Osteocyte (in vitro differentiated cells): ENCODE data around the gene LRCH4. TPM values are rescaled to one million over a fixed set of nuclear protein-coding genes. Genes with fewer than 3 reads are reported as not detected.

ENCODE experiments used
- DNase-seq: peaks from one replicate; pipeline ENCODE4 v3.0.0; 2021; ENCODE audit warnings: mixed read lengths; ENCODE audit not compliant: unreplicated experiment; ENCODE audit errors: extremely low spot score
- H3K27ac Mint-ChIP-seq: one replicate; pipeline ENCODE4 v1.8.0; 2021; ENCODE audit warnings: mild to moderate bottlenecking, mixed read lengths; ENCODE audit not compliant: unreplicated experiment
- H3K27me3 Mint-ChIP-seq: one replicate; pipeline ENCODE4 v1.8.0; 2021; ENCODE audit warnings: mixed read lengths; ENCODE audit not compliant: unreplicated experiment
- H3K36me3 Mint-ChIP-seq: one replicate; pipeline ENCODE4 v1.8.0; 2021; ENCODE audit warnings: mixed read lengths; ENCODE audit not compliant: unreplicated experiment
- H3K4me1 Mint-ChIP-seq: one replicate; pipeline ENCODE4 v1.8.0; 2021; ENCODE audit warnings: mixed read lengths; ENCODE audit not compliant: unreplicated experiment
- H3K4me3 Mint-ChIP-seq: one replicate; pipeline ENCODE4 v1.8.0; 2021; ENCODE audit warnings: mild to moderate bottlenecking, moderate library complexity, mixed read lengths; ENCODE audit not compliant: unreplicated experiment
- H3K9me3 Mint-ChIP-seq: one replicate; pipeline ENCODE4 v1.8.0; 2021; ENCODE audit warnings: mixed read lengths; ENCODE audit not compliant: unreplicated experiment
- CTCF ChIP-seq: fragments of 200-600 bp; sonication (generic); IDR thresholded peaks from 2 replicates; pipeline ENCODE4 v1.5.0; 2021; ENCODE audit warnings: antibody characterized with exemption, mild to moderate bottlenecking, moderate library complexity
- total RNA-seq: library from RNA; stranded (reverse); gene quantifications from 2 replicates; pipeline ENCODE4 v1.2.1, GENCODE V29; 2021

The LRCH4 gene
- total RNA-seq, 1 donor from 2014 or later: 90.9 TPM

DNA sequence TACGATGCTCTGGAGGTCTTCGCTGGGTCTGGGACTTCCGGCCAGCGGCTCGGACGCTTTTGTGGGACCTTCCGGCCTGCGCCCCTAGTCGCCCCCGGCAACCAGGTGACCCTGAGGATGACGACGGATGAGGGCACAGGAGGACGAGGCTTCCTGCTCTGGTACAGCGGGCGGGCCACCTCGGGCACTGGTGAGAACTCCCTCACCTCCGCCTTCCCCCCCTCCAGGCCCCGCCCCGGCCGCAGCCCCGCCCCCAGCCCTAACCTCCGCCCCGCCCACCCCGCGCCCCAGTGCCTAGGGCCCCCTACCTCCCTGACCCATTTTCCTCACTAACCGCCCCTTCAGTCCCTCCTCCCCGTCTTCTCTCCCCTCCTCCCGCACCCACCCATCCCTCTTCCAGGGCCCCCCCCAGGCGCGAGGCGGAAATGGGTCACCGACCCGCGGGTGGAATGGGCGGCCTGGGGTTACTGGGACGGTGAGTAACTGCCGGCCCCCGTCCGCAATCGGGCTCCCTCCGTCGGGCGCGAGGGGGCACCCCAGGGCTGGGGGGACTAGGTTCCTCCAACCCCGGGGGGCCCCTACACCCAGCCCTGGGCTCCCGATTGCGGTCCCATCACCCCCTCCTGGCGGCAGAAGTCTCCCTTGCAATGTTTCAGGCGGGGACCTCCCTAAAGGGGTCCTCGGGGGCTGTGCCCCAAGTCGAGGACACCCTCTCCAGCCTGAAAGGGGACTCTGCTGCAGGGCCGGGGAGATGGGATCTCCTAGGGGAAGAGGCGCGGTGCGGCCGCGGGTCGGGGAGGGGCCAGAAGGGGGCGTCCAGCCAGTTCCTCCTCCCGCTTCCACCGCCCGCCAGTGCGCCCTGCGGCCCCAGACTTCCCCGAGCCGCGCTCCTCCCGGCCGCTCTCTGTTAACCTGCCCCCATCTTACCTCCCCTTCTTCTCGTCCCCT lies 18.4 kb upstream of the LRCH4 start:
- peak; percentile 90 for DNase-seq
- H3K27ac Mint-ChIP-seq: peak overlapping the region; percentile 91
- TF ChIP-seq CTCF: peak; percentile 57
- peak overlapping the region; percentile 83 for H3K4me3 Mint-ChIP-seq
- no peaks in the 10 kb centered on the region for H3K27me3 Mint-ChIP-seq
- H3K4me1 Mint-ChIP-seq: peaks cover 37% of the 10 kb centered on the region
- no peaks in the 10 kb centered on the region for H3K9me3 Mint-ChIP-seq
- peaks cover 9% of the 10 kb centered on the region for H3K36me3 Mint-ChIP-seq

DNA sequence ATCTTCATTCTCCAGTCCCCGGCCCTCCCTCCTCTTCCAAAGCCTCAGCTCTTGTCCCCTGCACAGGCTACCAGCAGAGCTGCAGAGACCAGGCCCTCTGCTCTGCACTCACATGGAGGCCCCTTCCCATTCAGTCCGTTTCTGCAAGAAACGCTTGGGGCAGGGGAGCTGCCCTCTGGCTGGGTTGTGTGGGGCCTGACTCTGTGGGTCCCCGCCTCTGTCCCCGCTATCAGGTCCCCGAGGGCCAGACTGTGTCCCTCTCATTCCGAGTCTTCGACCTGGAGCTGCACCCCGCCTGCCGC lies 17.7 kb upstream of the LRCH4 start:
- H3K4me1 Mint-ChIP-seq: peaks cover 37% of the 10 kb centered on the region
- no peak for DNase-seq
- no peaks in the 10 kb centered on the region for H3K27me3 Mint-ChIP-seq
- TF ChIP-seq CTCF: no peak
- H3K27ac Mint-ChIP-seq: peak overlapping the region; percentile 91
- H3K4me3 Mint-ChIP-seq: peak overlapping the region; percentile 83
- peaks cover 9% of the 10 kb centered on the region for H3K36me3 Mint-ChIP-seq
- no peaks in the 10 kb centered on the region for H3K9me3 Mint-ChIP-seq

- Mint-ChIP-seq H3K4me1 (peaks cover 37% of the 10 kb centered on the region), H3K27me3 (no peaks in the 10 kb centered on the region), H3K27ac (peak overlapping the region; percentile 91), H3K4me3 (peak overlapping the region; percentile 83), H3K9me3 (no peaks in the 10 kb centered on the region), H3K36me3 (peaks cover 7% of the 10 kb centered on the region)
- peak; percentile 92 for DNase-seq
- TF ChIP-seq CTCF: no peak
Observed at GRCh38 chr7:100602889-100603725, 17.2 kb upstream of the LRCH4 start.

DNA sequence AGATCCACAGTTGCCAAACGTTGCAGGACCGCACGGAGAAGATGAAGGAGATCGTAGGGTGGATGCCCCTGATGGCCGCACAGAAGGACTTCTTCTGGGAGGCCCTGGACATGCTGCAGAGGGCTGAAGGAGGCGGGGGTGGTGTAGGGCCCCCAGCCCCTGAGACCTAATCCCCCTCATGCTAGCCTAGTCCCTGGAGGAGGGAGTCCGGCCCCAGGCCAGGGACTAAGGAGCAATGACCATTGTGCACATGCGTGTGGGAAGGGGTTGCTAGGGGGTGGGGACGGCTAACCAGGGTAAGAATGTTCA lies 14.8 kb upstream of the LRCH4 start:
- peaks cover 37% of the 10 kb centered on the region for H3K4me1 Mint-ChIP-seq
- no peaks in the 10 kb centered on the region for H3K9me3 Mint-ChIP-seq
- H3K27ac Mint-ChIP-seq: no peak overlapping the region
- H3K27me3 Mint-ChIP-seq: no peaks in the 10 kb centered on the region
- H3K36me3 Mint-ChIP-seq: peaks cover 2% of the 10 kb centered on the region
- H3K4me3 Mint-ChIP-seq: no peak overlapping the region
- TF ChIP-seq CTCF: no peak
- no peak for DNase-seq
